Measurements from ENCODE around the gene TXNDC12. TPM values are rescaled to one million over a fixed set of nuclear protein-coding genes. Genes with fewer than 3 reads are reported as not detected.
A peak's percentile ranks its signal among the peaks of the same experiment; 100 is the strongest.

TXNDC12 gene
- total RNA-seq, 1 donor from 2014 or later: 83.6 TPM

DNA sequence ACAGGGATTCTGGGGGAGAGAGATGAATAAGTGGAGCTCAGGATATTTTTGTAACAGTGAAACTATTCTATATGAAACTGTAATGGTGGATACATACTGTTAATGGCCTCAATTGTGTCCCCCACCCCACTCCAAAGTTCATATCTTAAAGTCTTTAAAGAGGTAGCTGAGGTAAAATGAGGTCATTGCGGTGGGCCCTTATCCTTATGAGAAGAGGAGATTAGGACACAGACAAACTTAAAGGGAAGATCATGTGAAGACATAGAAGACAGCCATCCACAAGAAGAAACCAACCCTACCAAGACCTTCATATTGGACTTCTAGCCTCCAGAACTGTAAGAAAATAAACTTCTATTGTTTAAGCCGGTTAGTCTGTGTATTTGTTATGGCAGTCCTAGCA, 9.8 kb downstream of the TXNDC12 start:
- TF ChIP-seq, protein P1, sequence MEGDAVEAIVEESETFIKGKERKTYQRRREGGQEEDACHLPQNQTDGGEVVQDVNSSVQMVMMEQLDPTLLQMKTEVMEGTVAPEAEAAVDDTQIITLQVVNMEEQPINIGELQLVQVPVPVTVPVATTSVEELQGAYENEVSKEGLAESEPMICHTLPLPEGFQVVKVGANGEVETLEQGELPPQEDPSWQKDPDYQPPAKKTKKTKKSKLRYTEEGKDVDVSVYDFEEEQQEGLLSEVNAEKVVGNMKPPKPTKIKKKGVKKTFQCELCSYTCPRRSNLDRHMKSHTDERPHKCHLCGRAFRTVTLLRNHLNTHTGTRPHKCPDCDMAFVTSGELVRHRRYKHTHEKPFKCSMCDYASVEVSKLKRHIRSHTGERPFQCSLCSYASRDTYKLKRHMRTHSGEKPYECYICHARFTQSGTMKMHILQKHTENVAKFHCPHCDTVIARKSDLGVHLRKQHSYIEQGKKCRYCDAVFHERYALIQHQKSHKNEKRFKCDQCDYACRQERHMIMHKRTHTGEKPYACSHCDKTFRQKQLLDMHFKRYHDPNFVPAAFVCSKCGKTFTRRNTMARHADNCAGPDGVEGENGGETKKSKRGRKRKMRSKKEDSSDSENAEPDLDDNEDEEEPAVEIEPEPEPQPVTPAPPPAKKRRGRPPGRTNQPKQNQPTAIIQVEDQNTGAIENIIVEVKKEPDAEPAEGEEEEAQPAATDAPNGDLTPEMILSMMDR (IDR thresholded peaks at IDR 0.05; ENCODE audit: unreplicated experiment): no peak
- Mint-ChIP-seq H3K9me3 (ENCODE audit: low read depth) (no peaks in the 10 kb centered on the region), H3K4me1 (ENCODE audit: low read depth) (no peaks in the 10 kb centered on the region), H3K27me3 (no peaks in the 10 kb centered on the region), H3K36me3 (ENCODE audit: insufficient read depth) (peaks cover 13% of the 10 kb centered on the region), H3K27ac (no peak overlapping the region), H3K4me3 (ENCODE audit: low read depth) (no peak overlapping the region)
- no peak for DNase-seq (ENCODE audit: low spot score, unreplicated experiment)

DNA sequence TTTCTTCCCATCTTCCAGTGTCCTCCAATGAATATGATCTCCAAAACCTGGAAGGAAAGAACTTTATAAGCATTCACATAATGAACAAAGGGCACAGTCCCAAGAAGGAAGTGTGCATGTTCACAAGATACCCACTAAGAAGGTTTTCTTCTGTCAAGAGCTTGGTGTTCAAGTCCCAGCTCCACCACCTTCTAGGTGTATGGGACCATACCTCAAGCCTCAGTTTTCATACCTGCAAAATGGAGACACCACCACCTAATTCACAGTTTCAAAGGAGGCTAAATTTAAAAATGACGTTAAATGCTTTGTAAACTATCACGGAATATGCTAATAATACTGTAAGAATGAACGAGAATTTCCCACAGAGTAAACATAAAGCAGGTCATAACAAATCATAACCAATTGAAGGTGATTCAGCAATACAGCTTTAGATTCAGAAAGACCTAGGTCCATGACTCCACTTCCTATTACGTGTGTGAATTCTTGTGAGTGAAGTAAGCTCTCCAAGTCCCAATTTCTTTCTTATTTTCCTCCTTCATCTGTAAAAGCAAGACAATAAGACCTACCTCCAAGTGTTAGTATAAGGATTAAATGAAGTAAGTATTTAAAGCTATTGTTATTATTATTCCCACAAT, 13.3 kb downstream of the TXNDC12 start:
- TF ChIP-seq, protein P1 (IDR thresholded peaks at IDR 0.05; ENCODE audit: unreplicated experiment): no peak
- no peak for DNase-seq (ENCODE audit: low spot score, unreplicated experiment)
- Mint-ChIP-seq H3K9me3 (ENCODE audit: low read depth) (no peaks in the 10 kb centered on the region), H3K4me1 (ENCODE audit: low read depth) (no peaks in the 10 kb centered on the region), H3K27ac (peak overlapping the region; percentile 41), H3K36me3 (ENCODE audit: insufficient read depth) (peaks cover 5% of the 10 kb centered on the region), H3K4me3 (ENCODE audit: low read depth) (no peak overlapping the region), H3K27me3 (no peaks in the 10 kb centered on the region)

DNA sequence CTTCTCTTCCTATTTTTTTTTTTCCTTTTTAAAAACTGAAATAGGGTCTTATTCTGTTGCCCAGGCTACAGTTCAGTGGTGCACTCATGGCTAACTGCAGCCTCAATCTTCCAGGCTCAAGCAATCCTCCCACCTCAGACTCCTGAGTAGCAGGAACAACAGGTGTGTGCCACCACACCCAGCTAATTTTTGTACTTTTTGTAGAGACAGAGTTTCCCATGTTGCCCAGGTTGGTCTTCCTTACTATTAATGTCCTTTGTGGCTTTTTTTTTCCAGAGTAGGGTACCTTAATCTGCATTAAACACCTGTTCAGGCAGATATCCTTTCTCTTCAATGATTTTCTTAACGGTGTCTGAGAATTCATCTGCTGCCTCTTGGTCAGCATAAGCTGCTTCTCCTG, 17.1 kb downstream of the TXNDC12 start:
- Mint-ChIP-seq H3K9me3 (ENCODE audit: low read depth) (no peaks in the 10 kb centered on the region), H3K27ac (peak overlapping the region; percentile 64), H3K4me3 (ENCODE audit: low read depth) (no peak overlapping the region), H3K27me3 (no peaks in the 10 kb centered on the region), H3K36me3 (ENCODE audit: insufficient read depth) (peaks cover 5% of the 10 kb centered on the region), H3K4me1 (ENCODE audit: low read depth) (peaks cover 5% of the 10 kb centered on the region)
- TF ChIP-seq, protein P1 (IDR thresholded peaks at IDR 0.05; ENCODE audit: unreplicated experiment): no peak
- no peak for DNase-seq (ENCODE audit: low spot score, unreplicated experiment)

DNA sequence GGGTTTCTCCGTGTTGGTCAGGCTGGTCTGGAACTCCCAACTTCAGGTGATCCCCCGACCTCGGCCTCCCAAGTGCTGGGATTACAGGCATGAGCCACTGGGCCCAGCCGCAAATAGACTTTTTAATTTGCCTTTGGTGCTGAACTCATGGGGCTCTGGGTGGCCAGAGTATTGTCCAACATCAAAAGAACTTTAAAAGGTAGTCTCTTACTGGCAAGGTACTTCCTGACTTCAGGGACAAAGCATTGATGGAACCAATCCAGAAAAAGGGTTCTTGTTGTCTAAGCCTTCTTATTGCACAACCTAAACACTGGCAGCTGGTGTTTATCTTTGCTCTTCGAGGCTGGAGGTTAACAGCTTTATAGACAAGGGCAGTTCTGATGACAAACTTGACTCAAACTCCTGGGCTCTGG, 17.6 kb downstream of the TXNDC12 start:
- peaks cover 5% of the 10 kb centered on the region for H3K36me3 Mint-ChIP-seq (ENCODE audit: insufficient read depth)

DNA sequence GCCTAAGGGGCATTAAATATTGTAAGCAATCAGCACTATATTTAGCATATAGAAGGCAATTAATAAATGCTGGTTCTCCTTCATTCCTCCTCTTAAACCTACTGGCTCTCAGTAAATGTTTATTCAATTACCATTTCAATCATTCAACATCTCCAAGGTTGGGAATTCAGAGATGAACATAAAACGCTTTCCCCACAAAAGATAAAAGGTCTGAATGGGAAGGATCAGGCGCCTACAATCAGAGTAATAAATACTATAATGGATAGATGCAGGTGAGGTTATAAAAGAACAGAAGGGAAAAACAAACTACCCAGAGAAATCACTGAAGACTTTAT, 21.0 kb downstream of the TXNDC12 start:
- H3K9me3 Mint-ChIP-seq (ENCODE audit: low read depth): no peaks in the 10 kb centered on the region
- H3K4me3 Mint-ChIP-seq (ENCODE audit: low read depth): peak overlapping the region; percentile 89
- H3K36me3 Mint-ChIP-seq (ENCODE audit: insufficient read depth): peaks cover 14% of the 10 kb centered on the region
- TF ChIP-seq, protein P1 (IDR thresholded peaks at IDR 0.05; ENCODE audit: unreplicated experiment): no peak
- no peak for DNase-seq (ENCODE audit: low spot score, unreplicated experiment)
- peaks cover 28% of the 10 kb centered on the region for H3K4me1 Mint-ChIP-seq (ENCODE audit: low read depth)
- H3K27me3 Mint-ChIP-seq: no peaks in the 10 kb centered on the region
- peak overlapping the region; percentile 96 for H3K27ac Mint-ChIP-seq

More for the DNA sequence above, 17.6 kb downstream of the TXNDC12 start:
- no peak overlapping the region for H3K4me3 Mint-ChIP-seq (ENCODE audit: low read depth)
- no peaks in the 10 kb centered on the region for H3K27me3 Mint-ChIP-seq
- H3K4me1 Mint-ChIP-seq (ENCODE audit: low read depth): peaks cover 10% of the 10 kb centered on the region
- H3K9me3 Mint-ChIP-seq (ENCODE audit: low read depth): no peaks in the 10 kb centered on the region
- DNase-seq (ENCODE audit: low spot score, unreplicated experiment): no peak
- H3K27ac Mint-ChIP-seq: no peak overlapping the region
- TF ChIP-seq, protein P1 (IDR thresholded peaks at IDR 0.05; ENCODE audit: unreplicated experiment): no peak
